Transverse colon (tissue), 4 donors: Measurements from ENCODE around the gene ZDHHC17. TPM values are rescaled to one million over a fixed set of nuclear protein-coding genes. Genes with fewer than 3 reads are reported as not detected.

Source experiments
- DNase-seq: peaks from one replicate; pipeline ENCODE4 v3.0.0-alpha.2; 2019
- H3K27ac ChIP-seq, 4 donors: fragments of 200-600 bp; sonication (generic); 2 replicates each; pipeline ENCODE4 v1.5.1; 2016 to 2018; ENCODE audit warnings: inconsistent platforms in 4 of 4
- H3K27me3 ChIP-seq: fragments of 200-600 bp; sonication (generic); 2 replicates; pipeline ENCODE4 v1.5.1; 2017; ENCODE audit warnings: inconsistent platforms
- H3K36me3 ChIP-seq, 4 donors: fragments of 200-600 bp; sonication (generic); 2 replicates each; pipeline ENCODE4 v1.5.1; 2017 to 2019; ENCODE audit warnings: inconsistent platforms in 4 of 4
- H3K4me1 ChIP-seq, 4 donors: fragments of 200-600 bp; sonication (generic); 2 replicates each; pipeline ENCODE4 v1.5.1; 2017 to 2020; ENCODE audit warnings: inconsistent platforms in 4 of 4
- H3K4me3 ChIP-seq, 4 donors: fragments of 200-600 bp; sonication (generic); 1 replicate in 1 of 4; 2 replicates in 3 of 4; pipeline versions ENCODE4 v1.5.1 to v1.6.1; 2017 to 2019; ENCODE audit warnings: inconsistent platforms in 4 of 4
- H3K9me3 ChIP-seq, 2 donors: fragments of 200-600 bp; sonication (generic); 2 replicates each; pipeline ENCODE4 v1.5.1; 2017 to 2019; ENCODE audit warnings: inconsistent platforms in 2 of 2
- EP300 ChIP-seq: sonication (generic); formaldehyde crosslinking; IDR thresholded peaks from one replicate; pipeline ENCODE4 v1.6.1; 2017; ENCODE audit warnings: antibody characterized with exemption, low read depth
- POLR2A ChIP-seq: fragments of 450-650 bp; IDR thresholded peaks from one replicate; pipeline ENCODE4 v1.6.1; 2016; ENCODE audit warnings: antibody characterized with exemption, mild to moderate bottlenecking, moderate library complexity
- POLR2AphosphoS5 ChIP-seq, 3 donors: sonication (generic); formaldehyde crosslinking; IDR thresholded peaks; one replicate each; pipeline ENCODE4 v1.6.1; 2016; ENCODE audit warnings: antibody characterized with exemption in 3 of 3
- WGBS, 2 donors: methylation state at CpG; one replicate each; pipeline ENCODE4 v1.1.5; 2018; ENCODE audit warnings: low coverage in 1 of 2; 5-methylcytosine and 5-hydroxymethylcytosine counted together
- in situ Hi-C, 4 donors: fragments of 200-750 bp; cut with MboI; loops; one replicate each; pipeline versions ENCODE4 v1.15.0 to v1.15.1; 2017; ENCODE audit warnings: low sequenced_read_pairs in 3 of 4, low pct_ligation_motif_present in 1 of 4, low pct_unique_long_range_greater_than_20kb in 1 of 4
- intact Hi-C: fragments of 100-400 bp; cut with DNase I; formaldehyde crosslinking; loops from one replicate; pipeline ENCODE4 v1.15.1; 2023; ENCODE audit warnings: low total_unique reads
- total RNA-seq, 4 donors: library from RNA; depleted of rRNA; stranded (reverse); fragments of >200 nt; gene quantifications; one replicate each; pipeline ENCODE4 v1.1.0, GENCODE V29; 2016
- TF ChIP-seq, protein P1 (sequence below), 5 experiments: fragments of 200-600 bp in 3 of 5; fragments of 450-650 bp in 2 of 5; sonication (generic) in 3 of 5; IDR thresholded peaks; 1 replicate in 2 of 5; 2 replicates in 3 of 5; pipeline ENCODE4 v1.5.1; 2016 to 2017; ENCODE audit warnings: antibody characterized with exemption in 5 of 5, inconsistent platforms in 3 of 5, mild to moderate bottlenecking in 2 of 5, moderate library complexity in 1 of 5

ZDHHC17 gene
- total RNA-seq, 4 donors from 2014 or later = 2.6 to 38.7 (median 18.5) TPM

DNA sequence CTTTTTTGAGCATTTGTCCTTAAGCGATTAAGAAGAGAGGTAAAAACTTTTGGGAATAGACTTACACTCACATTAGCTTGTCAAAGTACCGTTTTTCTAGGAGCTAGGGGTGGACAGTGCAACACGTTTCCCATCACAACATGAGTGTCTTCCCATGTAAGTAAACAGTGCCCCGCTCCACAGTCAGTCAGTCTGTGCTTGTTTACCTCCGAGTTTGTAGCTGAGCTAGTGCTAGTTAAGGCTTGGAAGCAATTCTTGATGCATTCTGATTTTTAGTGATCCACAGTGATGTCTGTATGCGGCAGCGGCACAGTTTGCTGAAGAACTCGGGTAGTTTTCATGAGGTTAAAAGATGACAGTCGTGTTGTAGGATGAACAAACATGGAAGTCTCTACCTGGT, 941 bp downstream of the ZDHHC17 start:
- 0 to 13% methylated on average over 1 to 9 of the region's 9 CpGs for WGBS, 2 donors
- peak; percentile 10 for DNase-seq
- TF ChIP-seq POLR2AphosphoS5 (IDR thresholded peaks at IDR 0.05) = no peak
- no peak for TF ChIP-seq POLR2A
- intact Hi-C loops (no loop called here), in situ Hi-C loops (no loop called here)
- Histone ChIP-seq H3K4me3 (peak overlapping the region; percentile 65 to 95 (median 79)), H3K4me1 (peaks cover 6 to 27% (median 17%) of the 10 kb centered on the region in 4 donors), H3K27ac (peak overlapping the region; percentile 91 to 99 (median 95)), H3K9me3 (no peaks in the 10 kb centered on the region), H3K36me3 (no peaks in the 10 kb centered on the region), H3K27me3 (no peaks in the 10 kb centered on the region)

DNA sequence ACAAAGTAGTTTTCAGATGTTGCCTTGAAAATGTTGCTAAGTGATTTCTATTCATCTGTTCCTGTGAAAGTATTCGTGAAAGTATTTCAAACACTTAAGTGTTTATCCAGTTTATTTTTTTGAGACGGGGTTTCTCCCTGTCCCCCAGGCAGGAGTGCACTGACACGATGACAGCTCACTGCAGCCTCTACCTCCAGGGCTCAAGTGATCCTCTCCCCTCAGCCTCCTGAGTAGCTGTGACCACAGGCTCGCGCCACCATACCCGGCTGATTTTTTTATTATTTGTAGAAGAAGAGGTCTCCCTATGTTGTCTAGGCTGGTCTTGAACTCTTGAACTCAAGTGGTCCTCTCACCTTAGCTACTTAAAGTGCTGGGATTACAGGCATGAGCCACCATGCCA, 1.7 kb downstream of the ZDHHC17 start:
- Histone ChIP-seq H3K4me1 (peaks cover 6 to 27% (median 17%) of the 10 kb centered on the region in 4 donors), H3K4me3 (peak overlapping the region in 1 of 4 donors; percentile 95), H3K27me3 (no peaks in the 10 kb centered on the region), H3K27ac (peak overlapping the region in 3 of 4 donors; percentile 91 to 99 (median 92)), H3K9me3 (no peaks in the 10 kb centered on the region), H3K36me3 (no peaks in the 10 kb centered on the region)
- in situ Hi-C loops = no loop called here
- WGBS, 2 donors = 78 to 82% methylated on average over 5 to 6 of the region's 6 CpGs
- TF ChIP-seq POLR2A (no peak), EP300 (no peak), POLR2AphosphoS5 (IDR thresholded peaks at IDR 0.05) (no peak)
- TF ChIP-seq, protein P1, sequence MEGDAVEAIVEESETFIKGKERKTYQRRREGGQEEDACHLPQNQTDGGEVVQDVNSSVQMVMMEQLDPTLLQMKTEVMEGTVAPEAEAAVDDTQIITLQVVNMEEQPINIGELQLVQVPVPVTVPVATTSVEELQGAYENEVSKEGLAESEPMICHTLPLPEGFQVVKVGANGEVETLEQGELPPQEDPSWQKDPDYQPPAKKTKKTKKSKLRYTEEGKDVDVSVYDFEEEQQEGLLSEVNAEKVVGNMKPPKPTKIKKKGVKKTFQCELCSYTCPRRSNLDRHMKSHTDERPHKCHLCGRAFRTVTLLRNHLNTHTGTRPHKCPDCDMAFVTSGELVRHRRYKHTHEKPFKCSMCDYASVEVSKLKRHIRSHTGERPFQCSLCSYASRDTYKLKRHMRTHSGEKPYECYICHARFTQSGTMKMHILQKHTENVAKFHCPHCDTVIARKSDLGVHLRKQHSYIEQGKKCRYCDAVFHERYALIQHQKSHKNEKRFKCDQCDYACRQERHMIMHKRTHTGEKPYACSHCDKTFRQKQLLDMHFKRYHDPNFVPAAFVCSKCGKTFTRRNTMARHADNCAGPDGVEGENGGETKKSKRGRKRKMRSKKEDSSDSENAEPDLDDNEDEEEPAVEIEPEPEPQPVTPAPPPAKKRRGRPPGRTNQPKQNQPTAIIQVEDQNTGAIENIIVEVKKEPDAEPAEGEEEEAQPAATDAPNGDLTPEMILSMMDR (IDR thresholded peaks at IDR 0.05) = no peak
- intact Hi-C loops = no loop called here
- no peak for DNase-seq

DNA sequence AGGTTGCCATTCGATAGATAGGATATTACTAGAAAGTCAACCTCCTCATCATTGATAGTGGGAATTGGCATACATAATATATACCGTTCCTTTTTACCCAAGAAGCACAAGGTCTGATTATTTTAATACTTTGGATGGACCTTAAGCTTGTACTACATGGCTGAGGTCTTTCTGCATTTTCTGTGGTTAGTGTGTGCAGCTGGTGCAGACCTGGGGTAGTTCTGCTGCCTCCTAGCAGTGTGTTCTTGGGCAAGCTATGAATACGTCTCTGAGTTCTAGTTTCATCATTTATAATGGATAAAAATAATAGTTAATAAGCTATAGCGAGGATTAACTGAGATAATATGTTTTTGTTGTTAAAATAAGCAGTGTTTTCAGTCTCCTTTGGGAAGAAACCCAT, 2.2 kb downstream of the ZDHHC17 start:
- DNase-seq = no peak
- Histone ChIP-seq H3K4me3 (no peak overlapping the region), H3K4me1 (peaks cover 6 to 27% (median 17%) of the 10 kb centered on the region in 4 donors), H3K27ac (no peak overlapping the region), H3K36me3 (no peaks in the 10 kb centered on the region), H3K27me3 (no peaks in the 10 kb centered on the region), H3K9me3 (no peaks in the 10 kb centered on the region)
- intact Hi-C loops = no loop called here
- 91 to 95% methylated on average over 3 to 4 of the region's 4 CpGs for WGBS, 2 donors
- in situ Hi-C loops = no loop called here
- no peak for TF ChIP-seq POLR2A
- TF ChIP-seq, protein P1 (IDR thresholded peaks at IDR 0.05) = no peak
- no peak for TF ChIP-seq POLR2AphosphoS5 (IDR thresholded peaks at IDR 0.05)
- TF ChIP-seq EP300 = no peak

DNA sequence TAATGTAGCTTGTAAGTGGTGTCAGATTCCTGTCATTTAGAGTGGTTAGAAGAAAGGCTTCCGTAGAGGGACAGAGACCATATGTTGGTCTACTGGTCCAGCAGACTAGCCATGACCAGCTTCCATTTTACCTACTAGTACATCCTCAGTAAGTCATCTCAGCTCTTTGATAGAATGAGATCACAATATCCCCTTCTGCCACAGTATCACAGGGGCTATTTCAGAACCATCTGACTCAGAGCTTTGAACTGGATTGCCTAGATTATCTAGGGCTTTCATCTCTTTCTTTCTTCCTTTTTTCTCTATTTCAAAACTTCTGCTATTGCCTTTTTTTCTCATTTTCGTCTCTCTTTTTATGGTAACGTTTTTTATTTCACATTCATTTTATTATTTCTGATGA, 4.7 kb downstream of the ZDHHC17 start:
- H3K27me3 ChIP-seq = no peaks in the 10 kb centered on the region
- no peak overlapping the region for H3K27ac ChIP-seq
- H3K4me1 ChIP-seq = peaks cover 6 to 27% (median 16%) of the 10 kb centered on the region in 4 donors
- in situ Hi-C loops (no loop called here), intact Hi-C loops (no loop called here)
- TF ChIP-seq, protein P1 (IDR thresholded peaks at IDR 0.05) = no peak
- no peak for TF ChIP-seq POLR2AphosphoS5 (IDR thresholded peaks at IDR 0.05)
- TF ChIP-seq POLR2A = no peak
- DNase-seq = no peak
- no peak overlapping the region for H3K4me3 ChIP-seq
- 81 to 82% methylated on average over 3 of the region's 3 CpGs for WGBS, 2 donors
- H3K9me3 ChIP-seq = no peaks in the 10 kb centered on the region
- H3K36me3 ChIP-seq = no peaks in the 10 kb centered on the region

DNA sequence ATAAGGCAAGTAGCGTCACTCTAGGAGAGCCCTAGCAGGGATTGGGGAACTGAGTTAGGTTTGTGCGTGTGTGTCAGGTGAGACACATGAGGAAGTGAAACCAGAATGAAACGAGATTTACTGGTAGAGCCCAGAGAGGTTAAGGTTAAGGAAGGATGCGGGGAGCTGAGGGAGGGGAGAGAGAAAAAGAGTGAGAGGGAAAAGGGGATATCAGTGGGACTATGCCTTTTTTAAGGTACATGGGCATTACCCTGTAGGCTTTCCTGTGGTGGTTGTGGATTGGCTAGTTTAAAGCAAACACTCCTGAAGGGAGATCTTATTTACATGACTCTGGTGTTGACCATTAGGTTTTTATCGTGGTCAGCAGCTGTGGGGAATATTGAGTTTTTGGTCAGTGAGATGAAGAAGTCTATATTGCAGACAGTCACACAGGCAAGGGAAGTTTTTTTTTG, 13.9 kb downstream of the ZDHHC17 start:
- peaks cover 2 to 25% (median 15%) of the 10 kb centered on the region in 4 donors for H3K4me1 ChIP-seq
- WGBS, 2 donors = 63 to 69% methylated on average over 4 to 5 of the region's 5 CpGs
- no peak overlapping the region for H3K27ac ChIP-seq
- H3K27me3 ChIP-seq = no peaks in the 10 kb centered on the region
- H3K36me3 ChIP-seq = no peaks in the 10 kb centered on the region
- intact Hi-C loops (no loop called here), in situ Hi-C loops (no loop called here)
- no peak overlapping the region for H3K4me3 ChIP-seq
- no peak for DNase-seq
- TF ChIP-seq POLR2AphosphoS5 (IDR thresholded peaks at IDR 0.05) = no peak
- no peak for TF ChIP-seq EP300
- no peak for TF ChIP-seq POLR2A
- TF ChIP-seq, protein P1 (IDR thresholded peaks at IDR 0.05) = no peak
- H3K9me3 ChIP-seq = no peaks in the 10 kb centered on the region
